Measurements from ENCODE around the gene RAB11B. TPM values are rescaled to one million over a fixed set of nuclear protein-coding genes. Genes with fewer than 3 reads are reported as not detected.
A peak's percentile ranks its signal among the peaks of the same experiment; 100 is the strongest.

Gene RAB11B
- total and polyA plus RNA-seq, 10 of the 15 experiments (the other 5 are each of a cell fraction or from before 2014, with no cell fraction given) = 0.92 to 82.5 (median 17.9) TPM

- TF ChIP-seq CUX1 (IDR thresholded peaks at IDR 0.05; ENCODE audit: insufficient replicate concordance, low read depth, low read length) (no peak), BCL3 (IDR thresholded peaks at IDR 0.05; ENCODE audit: borderline replicate concordance, insufficient read depth, low read depth, low read length, poor library complexity, severe bottlenecking) (no peak), TCF12 (IDR thresholded peaks at IDR 0.05; ENCODE audit: low read depth, low read length) (no peak), ATF2 (IDR thresholded peaks at IDR 0.05; ENCODE audit: low read length) (peak; percentile 77), CREM (IDR thresholded peaks at IDR 0.05; ENCODE audit: low read depth) (peak; percentile 99), FOS (IDR thresholded peaks at IDR 0.05; ENCODE audit: borderline replicate concordance, extremely low read depth, insufficient read length) (peak; percentile 90), NFYB (IDR thresholded peaks at IDR 0.05; ENCODE audit: insufficient read depth, low read depth, low read length) (peak; percentile 99), CHD4 (IDR thresholded peaks at IDR 0.05) (no peak), GATAD2B (conservative IDR thresholded peaks at IDR 0.05; ENCODE audit: low read depth) (peak; percentile 90), NFXL1 (IDR thresholded peaks at IDR 0.05; ENCODE audit: borderline replicate concordance) (no peak; the same call in 1 of the 2 replicates), BMI1 (IDR thresholded peaks at IDR 0.05; ENCODE audit: borderline replicate concordance) (no peak), RAD51 (IDR thresholded peaks at IDR 0.05) (no peak), CREB1 (IDR thresholded peaks at IDR 0.05; ENCODE audit: low read depth) (peak; percentile 100), ZNF207 (IDR thresholded peaks at IDR 0.05; ENCODE audit: borderline replicate concordance) (peak; percentile 90; the same call in 1 of the 2 replicates), EGR1 (IDR thresholded peaks at IDR 0.05; ENCODE audit: borderline replicate concordance in 1 of 2, low read depth in 2 of 2, low read length in 2 of 2) (peak in 1 of 2 experiments; percentile 42; a peak in 1 of 3 replicates), SIX5 (IDR thresholded peaks at IDR 0.05; ENCODE audit: low read depth, low read length, severe bottlenecking) (no peak), SP1 (IDR thresholded peaks at IDR 0.05; ENCODE audit: low read depth, low read length) (peak; percentile 97), MYB (IDR thresholded peaks at IDR 0.05; ENCODE audit: borderline replicate concordance, low read depth, low read length) (no peak)
These were observed at the start of gene RAB11B (continued) for GRCh38 chr19:8389891-8390616.
